Measurements from ENCODE around the gene GPC5. TPM values are rescaled to one million over a fixed set of nuclear protein-coding genes. Genes with fewer than 3 reads are reported as not detected.

The GPC5 gene
- total and polyA plus RNA-seq, 3 experiments from 2014 or later: 0.08 to 0.39 (median 0.13) TPM

DNA sequence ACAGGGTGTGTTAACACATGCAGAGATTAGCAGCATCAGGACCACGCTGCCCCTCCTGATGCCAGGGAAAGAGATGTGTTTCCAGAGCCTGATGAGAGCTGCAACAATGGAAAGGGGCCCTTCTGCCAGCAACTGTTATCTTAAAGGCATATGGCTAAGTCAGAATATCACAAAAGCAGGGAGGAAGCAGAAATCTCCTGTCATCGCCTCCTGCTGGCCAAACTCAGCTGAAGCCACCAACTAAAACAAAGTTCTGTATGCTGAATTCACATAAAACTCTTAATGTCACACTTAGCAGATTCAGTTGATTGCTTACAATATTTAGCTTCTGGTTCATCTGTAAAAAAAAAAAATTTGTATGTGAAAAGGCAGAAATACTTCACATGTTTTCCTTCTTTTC, 178.2 kb downstream of the GPC5 start:
- Histone ChIP-seq H3K27me3 (ENCODE audit: insufficient read depth, low read length, poor library complexity, severe bottlenecking) (no peaks in the 10 kb centered on the region), H3K36me3 (ENCODE audit: insufficient read depth, low read length) (no peaks in the 10 kb centered on the region), H3K4me1 (ENCODE audit: insufficient read depth, low read length) (no peaks in the 10 kb centered on the region), H3K9me3 (ENCODE audit: low read length) (no peaks in the 10 kb centered on the region), H3K27ac (ENCODE audit: low read depth, low read length) (no peak overlapping the region), H3K4me3 (ENCODE audit: low read length) (no peak overlapping the region)
- POLR2A ChIA-PET: no interaction called here
- DNase-seq: no peak
- H3K4me3 Mint-ChIP-seq: no peak overlapping the region
- H3K27me3 Mint-ChIP-seq: no peaks in the 10 kb centered on the region
- H3K27ac Mint-ChIP-seq: no peak overlapping the region
- peaks cover 3 to 12% (median 5%) of the 10 kb centered on the region in 5 donors for H3K9me3 Mint-ChIP-seq
- H3K4me1 Mint-ChIP-seq: no peaks in the 10 kb centered on the region
- no peaks in the 10 kb centered on the region for H3K36me3 Mint-ChIP-seq
- CTCF ChIA-PET: no interaction called here

DNA sequence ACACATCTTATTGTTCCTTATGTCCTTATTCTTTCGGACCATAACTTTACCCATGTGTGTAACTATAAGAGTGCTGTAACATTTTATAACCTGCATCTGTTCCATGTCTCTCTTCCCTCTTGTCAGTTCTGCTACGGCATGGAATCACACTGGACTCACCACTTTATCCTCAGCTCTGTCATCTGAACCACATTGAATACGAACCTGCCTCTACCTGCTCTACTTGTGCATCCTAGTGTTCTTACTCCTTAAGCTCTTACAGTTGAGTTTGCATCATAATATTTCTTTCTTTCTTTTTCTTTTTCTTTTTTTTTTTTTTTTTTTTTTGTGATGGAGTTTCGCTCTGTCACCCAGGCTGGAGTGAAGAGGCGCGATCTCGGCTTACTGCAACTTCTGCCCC, 180.9 kb downstream of the GPC5 start:
- H3K36me3 Mint-ChIP-seq: no peaks in the 10 kb centered on the region
- Histone ChIP-seq H3K27ac (ENCODE audit: low read depth, low read length) (no peak overlapping the region), H3K4me1 (ENCODE audit: insufficient read depth, low read length) (no peaks in the 10 kb centered on the region), H3K36me3 (ENCODE audit: insufficient read depth, low read length) (no peaks in the 10 kb centered on the region), H3K9me3 (ENCODE audit: low read length) (no peaks in the 10 kb centered on the region), H3K4me3 (ENCODE audit: low read length) (no peak overlapping the region), H3K27me3 (ENCODE audit: insufficient read depth, low read length, poor library complexity, severe bottlenecking) (no peaks in the 10 kb centered on the region)
- no peak overlapping the region for H3K4me3 Mint-ChIP-seq
- ChIA-PET CTCF (no interaction called here), POLR2A (no interaction called here)
- no peaks in the 10 kb centered on the region for H3K27me3 Mint-ChIP-seq
- no peaks in the 10 kb centered on the region for H3K4me1 Mint-ChIP-seq
- no peak for DNase-seq
- H3K27ac Mint-ChIP-seq: no peak overlapping the region
- H3K9me3 Mint-ChIP-seq: peaks cover 4 to 12% (median 6%) of the 10 kb centered on the region in 5 donors

DNA sequence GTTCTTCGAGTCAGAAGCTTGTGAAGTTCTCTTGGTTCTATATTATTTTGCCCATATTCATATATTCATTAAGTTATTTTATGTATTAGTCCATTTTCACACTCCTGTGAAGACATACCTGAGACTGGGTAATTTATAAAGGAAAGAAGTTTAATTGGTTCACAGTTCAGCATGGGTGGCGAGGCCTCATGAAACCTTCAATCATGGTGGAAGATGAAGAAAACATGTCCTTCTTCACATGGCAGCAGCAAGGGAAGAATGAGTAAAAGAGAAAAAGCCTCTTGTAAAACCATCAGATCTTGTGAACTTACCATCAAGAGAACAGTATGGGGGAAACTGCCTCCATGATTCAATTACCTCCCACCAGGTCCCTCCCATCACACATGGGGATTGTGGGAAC, 182.3 kb downstream of the GPC5 start:
- no peaks in the 10 kb centered on the region for H3K36me3 ChIP-seq (ENCODE audit: insufficient read depth, low read length)
- H3K27ac Mint-ChIP-seq: no peak overlapping the region
- H3K9me3 ChIP-seq (ENCODE audit: low read length): no peaks in the 10 kb centered on the region
- H3K27ac ChIP-seq (ENCODE audit: low read depth, low read length): no peak overlapping the region
- no peaks in the 10 kb centered on the region for H3K4me1 ChIP-seq (ENCODE audit: insufficient read depth, low read length)
- peaks cover 4 to 12% (median 6%) of the 10 kb centered on the region in 5 donors for H3K9me3 Mint-ChIP-seq
- no peaks in the 10 kb centered on the region for H3K4me1 Mint-ChIP-seq
- no peaks in the 10 kb centered on the region for H3K36me3 Mint-ChIP-seq
- H3K27me3 Mint-ChIP-seq: no peaks in the 10 kb centered on the region
- no peak overlapping the region for H3K4me3 ChIP-seq (ENCODE audit: low read length)
- no peak overlapping the region for H3K4me3 Mint-ChIP-seq
- POLR2A ChIA-PET: no interaction called here
- DNase-seq: no peak
- CTCF ChIA-PET: no interaction called here
- no peaks in the 10 kb centered on the region for H3K27me3 ChIP-seq (ENCODE audit: insufficient read depth, low read length, poor library complexity, severe bottlenecking)

DNA sequence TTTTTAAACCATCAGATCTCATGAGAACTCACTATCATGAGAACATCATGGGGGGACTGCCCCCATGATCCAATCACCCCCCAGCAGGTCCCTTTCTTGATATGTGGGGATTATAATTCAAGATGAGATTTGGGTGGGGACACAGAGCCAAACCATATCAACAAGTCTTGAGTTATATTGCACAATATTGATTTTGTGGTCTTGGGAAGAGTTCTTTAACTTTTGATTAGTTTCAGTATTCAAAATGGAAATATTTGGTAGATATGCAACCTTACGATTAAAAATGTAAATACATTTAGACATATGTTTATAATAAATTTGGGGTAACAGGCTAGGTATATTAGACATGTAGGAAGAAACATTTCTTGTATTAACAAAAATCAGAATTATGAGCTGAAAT, 188.2 kb downstream of the GPC5 start:
- POLR2A ChIA-PET: no interaction called here
- H3K4me3 ChIP-seq (ENCODE audit: low read length): no peak overlapping the region
- CTCF ChIA-PET: no interaction called here
- H3K9me3 ChIP-seq (ENCODE audit: low read length): no peaks in the 10 kb centered on the region
- H3K9me3 Mint-ChIP-seq: peaks cover 2 to 14% (median 5%) of the 10 kb centered on the region in 5 donors
- H3K4me3 Mint-ChIP-seq: no peak overlapping the region
- no peak overlapping the region for H3K27ac Mint-ChIP-seq
- H3K27me3 ChIP-seq (ENCODE audit: insufficient read depth, low read length, poor library complexity, severe bottlenecking): no peaks in the 10 kb centered on the region
- no peaks in the 10 kb centered on the region for H3K4me1 Mint-ChIP-seq
- H3K27ac ChIP-seq (ENCODE audit: low read depth, low read length): no peak overlapping the region
- no peaks in the 10 kb centered on the region for H3K4me1 ChIP-seq (ENCODE audit: insufficient read depth, low read length)
- no peaks in the 10 kb centered on the region for H3K36me3 ChIP-seq (ENCODE audit: insufficient read depth, low read length)
- H3K27me3 Mint-ChIP-seq: no peaks in the 10 kb centered on the region
- no peak for DNase-seq
- H3K36me3 Mint-ChIP-seq: no peaks in the 10 kb centered on the region

DNA sequence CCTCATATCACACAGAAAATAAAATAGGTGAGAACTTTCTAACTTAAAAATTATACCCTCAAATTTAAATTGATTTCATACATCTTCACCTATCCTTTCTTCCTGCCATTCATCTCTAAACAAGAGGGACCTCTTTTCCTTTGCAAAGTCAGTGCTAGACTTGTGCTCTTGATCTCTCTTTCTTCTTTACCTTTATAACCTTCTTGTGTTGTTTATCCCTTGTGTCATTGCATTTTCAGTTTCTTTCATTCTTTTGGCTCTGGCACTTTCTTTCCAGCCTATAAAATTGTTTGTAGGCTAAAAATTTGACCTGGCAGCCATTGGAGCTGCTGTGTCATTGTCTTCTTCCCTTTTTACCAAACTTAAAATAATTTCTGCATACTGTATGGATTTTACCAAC, 190.1 kb downstream of the GPC5 start:
- H3K4me3 ChIP-seq (ENCODE audit: low read length): no peak overlapping the region
- no peaks in the 10 kb centered on the region for H3K27me3 ChIP-seq (ENCODE audit: insufficient read depth, low read length, poor library complexity, severe bottlenecking)
- no peak overlapping the region for H3K27ac ChIP-seq (ENCODE audit: low read depth, low read length)
- no peaks in the 10 kb centered on the region for H3K4me1 ChIP-seq (ENCODE audit: insufficient read depth, low read length)
- H3K9me3 Mint-ChIP-seq: peaks cover 2 to 19% (median 8%) of the 10 kb centered on the region in 5 donors
- DNase-seq: no peak
- H3K4me1 Mint-ChIP-seq: no peaks in the 10 kb centered on the region
- no peaks in the 10 kb centered on the region for H3K36me3 ChIP-seq (ENCODE audit: insufficient read depth, low read length)
- H3K27ac Mint-ChIP-seq: no peak overlapping the region
- ChIA-PET CTCF (no interaction called here), POLR2A (no interaction called here)
- H3K4me3 Mint-ChIP-seq: no peak overlapping the region
- no peaks in the 10 kb centered on the region for H3K36me3 Mint-ChIP-seq
- no peaks in the 10 kb centered on the region for H3K9me3 ChIP-seq (ENCODE audit: low read length)
- no peaks in the 10 kb centered on the region for H3K27me3 Mint-ChIP-seq

DNA sequence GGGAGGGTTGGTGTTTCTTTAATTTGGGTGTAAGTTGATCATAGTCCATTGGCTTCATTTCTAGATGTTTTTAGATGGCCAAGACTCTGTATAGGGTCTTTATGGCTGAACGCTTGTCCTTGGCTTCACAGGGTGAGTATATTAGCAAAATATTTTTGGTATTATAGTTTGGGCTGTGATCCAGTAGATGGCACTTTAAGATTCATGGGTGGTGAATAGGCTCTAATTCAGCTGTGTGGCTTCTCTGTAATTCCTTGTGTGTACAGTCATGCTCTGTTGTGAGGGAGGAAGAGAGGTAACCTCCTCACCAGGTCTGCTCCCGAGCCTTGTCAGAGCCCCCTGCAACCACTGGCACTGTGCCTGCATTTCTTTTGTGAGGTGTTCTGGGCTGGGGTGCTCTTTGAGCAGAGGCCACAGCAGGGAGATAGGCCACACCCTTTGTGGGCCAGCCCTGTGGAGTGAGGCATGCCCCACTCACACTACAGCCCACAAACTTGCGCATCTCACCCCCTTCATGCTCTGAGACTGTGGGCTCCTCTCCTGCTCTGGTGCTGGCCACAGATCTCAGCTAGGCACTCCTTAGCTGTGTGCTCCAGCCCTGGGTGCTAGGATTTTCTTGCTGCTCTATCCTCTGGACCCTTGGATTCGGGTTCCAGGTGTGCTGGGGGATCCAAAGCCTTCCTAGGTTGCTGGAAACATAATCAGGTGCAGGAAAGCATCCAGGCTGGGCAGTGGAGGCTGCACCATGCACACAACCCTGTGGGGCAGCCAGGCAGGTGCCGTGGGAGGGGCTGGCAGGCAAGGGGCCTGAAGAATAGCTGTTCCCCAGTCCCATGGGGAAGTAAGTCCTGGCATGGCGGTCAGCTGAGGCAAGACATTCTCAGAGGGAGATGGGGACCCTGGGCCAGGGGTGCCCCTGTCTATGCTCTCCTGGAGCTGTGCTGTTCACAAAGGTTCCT, 193.9 kb downstream of the GPC5 start:
- no peak overlapping the region for H3K4me3 Mint-ChIP-seq
- H3K36me3 Mint-ChIP-seq: no peaks in the 10 kb centered on the region

DNA sequence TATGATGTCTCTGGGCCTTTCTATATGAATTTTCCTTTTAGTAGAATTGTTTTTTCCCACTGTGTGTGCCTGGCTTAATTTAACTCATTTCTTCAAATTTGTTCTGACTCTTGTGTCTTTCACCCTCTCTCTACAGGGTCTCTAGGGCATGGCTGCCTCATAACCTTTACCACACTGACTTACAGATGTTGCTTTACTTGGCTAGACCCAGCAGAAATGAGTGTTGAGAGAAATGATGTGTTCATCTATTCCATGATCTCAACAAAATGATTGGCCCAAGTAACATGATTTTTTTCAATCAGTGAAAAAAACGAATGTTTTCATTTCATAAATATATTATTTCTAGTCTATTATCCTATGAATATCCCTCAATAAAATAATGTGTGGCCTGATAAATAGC, 195.0 kb downstream of the GPC5 start:
- Mint-ChIP-seq H3K9me3 (peaks cover 2 to 11% (median 11%) of the 10 kb centered on the region in 5 donors), H3K4me3 (no peak overlapping the region), H3K36me3 (no peaks in the 10 kb centered on the region)

More for the DNA sequence above, 193.9 kb downstream of the GPC5 start:
- ChIA-PET CTCF (no interaction called here), POLR2A (no interaction called here)
- Mint-ChIP-seq H3K27me3 (no peaks in the 10 kb centered on the region), H3K4me1 (no peaks in the 10 kb centered on the region), H3K9me3 (peaks cover 2 to 16% (median 11%) of the 10 kb centered on the region in 5 donors), H3K27ac (no peak overlapping the region)
- no peak for DNase-seq
- Histone ChIP-seq H3K4me3 (ENCODE audit: low read length) (no peak overlapping the region), H3K9me3 (ENCODE audit: low read length) (no peaks in the 10 kb centered on the region), H3K27me3 (ENCODE audit: insufficient read depth, low read length, poor library complexity, severe bottlenecking) (no peaks in the 10 kb centered on the region), H3K4me1 (ENCODE audit: insufficient read depth, low read length) (no peaks in the 10 kb centered on the region), H3K36me3 (ENCODE audit: insufficient read depth, low read length) (no peaks in the 10 kb centered on the region), H3K27ac (ENCODE audit: low read depth, low read length) (no peak overlapping the region)

DNA sequence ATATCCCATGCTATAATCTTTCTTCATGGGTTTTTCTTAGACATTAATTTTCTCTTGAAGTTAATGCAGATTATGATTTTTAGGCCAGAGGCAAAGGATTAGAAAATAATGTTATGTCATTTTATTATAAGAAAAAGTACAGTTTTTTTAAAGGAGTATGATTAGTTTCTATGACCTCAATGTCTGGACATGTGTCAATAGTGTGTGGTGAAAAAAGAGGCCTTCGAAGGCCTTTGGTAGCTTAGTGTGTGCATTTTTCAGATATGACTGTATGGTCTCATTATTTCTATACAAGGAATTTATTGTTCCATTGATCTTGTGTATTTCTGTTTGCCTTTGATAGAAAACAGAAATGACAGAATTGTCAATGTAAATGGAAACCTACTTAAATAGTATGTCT, 195.6 kb downstream of the GPC5 start:
- no peak for DNase-seq
- H3K4me3 Mint-ChIP-seq: no peak overlapping the region
- peaks cover 2 to 11% (median 11%) of the 10 kb centered on the region in 5 donors for H3K9me3 Mint-ChIP-seq
- POLR2A ChIA-PET: no interaction called here
- H3K4me3 ChIP-seq (ENCODE audit: low read length): no peak overlapping the region
- H3K36me3 ChIP-seq (ENCODE audit: insufficient read depth, low read length): no peaks in the 10 kb centered on the region
- H3K4me1 Mint-ChIP-seq: no peaks in the 10 kb centered on the region
- no peak overlapping the region for H3K27ac ChIP-seq (ENCODE audit: low read depth, low read length)
- CTCF ChIA-PET: no interaction called here
- H3K36me3 Mint-ChIP-seq: no peaks in the 10 kb centered on the region
- no peaks in the 10 kb centered on the region for H3K4me1 ChIP-seq (ENCODE audit: insufficient read depth, low read length)
- peak overlapping the region in 1 of 8 donors; percentile 50 for H3K27ac Mint-ChIP-seq
- H3K9me3 ChIP-seq (ENCODE audit: low read length): no peaks in the 10 kb centered on the region
- H3K27me3 ChIP-seq (ENCODE audit: insufficient read depth, low read length, poor library complexity, severe bottlenecking): no peaks in the 10 kb centered on the region
- H3K27me3 Mint-ChIP-seq: no peaks in the 10 kb centered on the region

More for the DNA sequence above, 195.0 kb downstream of the GPC5 start:
- Mint-ChIP-seq H3K27ac (no peak overlapping the region), H3K27me3 (no peaks in the 10 kb centered on the region), H3K4me1 (no peaks in the 10 kb centered on the region)
- Histone ChIP-seq H3K4me1 (ENCODE audit: insufficient read depth, low read length) (no peaks in the 10 kb centered on the region), H3K36me3 (ENCODE audit: insufficient read depth, low read length) (no peaks in the 10 kb centered on the region), H3K27me3 (ENCODE audit: insufficient read depth, low read length, poor library complexity, severe bottlenecking) (no peaks in the 10 kb centered on the region), H3K4me3 (ENCODE audit: low read length) (no peak overlapping the region), H3K27ac (ENCODE audit: low read depth, low read length) (no peak overlapping the region), H3K9me3 (ENCODE audit: low read length) (no peaks in the 10 kb centered on the region)
- ChIA-PET POLR2A (no interaction called here), CTCF (no interaction called here)
- DNase-seq: no peak
